Left ventricle myocardium inferior (tissue), 1 donor: ENCODE measurements around the gene PRRG2. TPM values are rescaled to one million over a fixed set of nuclear protein-coding genes. Genes with fewer than 3 reads are reported as not detected.
"Not testable (repeated sequence)": the region's sequence is repeated elsewhere in the genome, so short reads cannot be mapped to it uniquely, and the experiment has no call there.

ENCODE experiments used
- DNase-seq: peaks from one replicate; pipeline ENCODE4 v3.0.0-alpha.2; 2020
- H3K27ac ChIP-seq: fragments of 200-600 bp; replicated peaks from 2 replicates; pipeline ENCODE4 v1.8.0; 2021
- H3K27me3 ChIP-seq: fragments of 200-600 bp; 2 replicates; pipeline ENCODE4 v1.8.0; 2021; ENCODE audit warnings: low read depth
- H3K36me3 ChIP-seq: fragments of 200-600 bp; 2 replicates; pipeline ENCODE4 v1.8.0; 2021
- H3K4me1 ChIP-seq: fragments of 200-600 bp; 2 replicates; pipeline ENCODE4 v1.8.0; 2021
- H3K4me3 ChIP-seq: fragments of 200-600 bp; 2 replicates; pipeline ENCODE4 v1.8.0; 2021; ENCODE audit warnings: mild to moderate bottlenecking, moderate library complexity
- H3K9me3 ChIP-seq: fragments of 200-600 bp; replicated peaks from 2 replicates; pipeline ENCODE4 v1.8.0; 2021
- CTCF ChIP-seq: fragments of 200-600 bp; IDR thresholded peaks from 2 replicates; pipeline ENCODE4 v1.8.0; 2021; ENCODE audit warnings: antibody characterized with exemption, mild to moderate bottlenecking, borderline replicate concordance
- intact Hi-C: fragments of 100-400 bp; cut with micrococcal nuclease; formaldehyde crosslinking; loops from one replicate; pipeline ENCODE4 v1.11.0; 2022
- total RNA-seq: library from RNA; stranded (reverse); fragmentation: NEBNext Ultra II Directional; extraction: Animal tissue kit (Norgen Biotek cat#: 25700); gene quantifications from one replicate; pipeline ENCODE4 v1.2.1, GENCODE V29; 2021
- donor health status: DM: no; HTN: yes; CAD: no; lungs with severe emphysema.

PRRG2 gene
- total RNA-seq, 1 donor from 2014 or later, result 0.88 TPM

DNA sequence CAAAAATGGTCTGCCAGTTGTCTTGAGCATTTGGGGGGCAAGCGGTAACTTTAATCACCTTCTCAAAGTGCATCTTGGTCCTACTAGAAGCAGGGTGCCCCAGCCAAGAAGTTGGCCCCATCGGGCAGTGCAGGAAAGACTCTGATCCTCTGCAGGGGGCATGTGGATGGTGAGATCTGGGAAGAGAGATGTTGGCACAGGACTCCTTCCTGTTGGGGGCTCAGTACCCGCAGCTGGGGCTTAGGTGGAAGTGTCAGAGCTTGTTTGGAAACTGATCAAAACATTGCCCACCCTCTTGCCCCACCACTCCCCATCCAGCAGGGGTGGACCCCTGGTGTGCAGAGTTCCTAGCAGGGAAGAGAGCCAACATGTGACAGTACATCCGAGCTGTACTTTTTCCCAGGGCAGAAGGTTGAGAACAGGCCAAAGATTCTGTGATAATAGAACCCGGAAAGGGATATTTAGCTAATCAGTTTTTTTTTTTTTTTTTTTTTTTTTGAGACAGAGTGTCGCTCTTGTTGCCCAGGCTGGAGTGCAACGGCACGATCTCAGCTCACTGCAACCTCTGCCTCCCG lies 50.0 kb downstream of the PRRG2 start:
- intact Hi-C loops, result no loop called here
- no peaks in the 10 kb centered on the region for H3K9me3 ChIP-seq
- H3K27me3 ChIP-seq, result no peaks in the 10 kb centered on the region
- DNase-seq, result no peak
- H3K4me1 ChIP-seq, result peaks cover 46% of the 10 kb centered on the region
- no peak overlapping the region for H3K4me3 ChIP-seq
- peaks cover 30% of the 10 kb centered on the region for H3K36me3 ChIP-seq
- no peak for TF ChIP-seq CTCF
- peak overlapping the region; percentile 60 for H3K27ac ChIP-seq

DNA sequence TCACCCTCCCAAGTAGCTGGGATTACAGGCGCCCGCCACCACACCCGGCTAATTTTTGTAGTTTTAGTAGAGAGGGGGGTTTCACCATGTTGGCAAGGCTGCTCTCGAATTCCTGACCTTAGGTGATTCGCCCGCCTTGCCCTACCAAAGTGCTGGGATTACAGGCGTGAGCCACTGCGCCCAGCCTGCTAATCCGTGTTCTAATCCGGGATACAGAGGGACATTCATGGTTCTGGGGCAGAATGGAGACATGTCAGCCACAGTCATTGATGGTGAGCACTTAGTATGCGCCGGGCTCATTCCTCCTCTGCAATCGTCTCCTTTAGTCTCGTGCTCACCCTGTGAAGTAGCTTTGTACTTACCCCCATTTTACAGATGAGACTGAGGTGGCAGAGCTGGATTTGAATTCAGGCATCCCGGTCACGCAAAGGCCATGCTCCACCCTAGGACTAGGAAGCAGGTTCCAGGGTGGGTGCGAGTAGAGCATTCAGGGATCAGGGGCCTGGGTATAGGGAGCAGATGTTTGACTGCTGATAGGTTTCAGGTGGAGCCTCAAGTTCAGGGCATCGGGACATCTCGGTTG lies 50.6 kb downstream of the PRRG2 start:
- Histone ChIP-seq H3K4me3 (no peak overlapping the region), H3K4me1 (peaks cover 52% of the 10 kb centered on the region), H3K36me3 (peaks cover 30% of the 10 kb centered on the region), H3K27ac (peak overlapping the region; percentile 60), H3K27me3 (no peaks in the 10 kb centered on the region), H3K9me3 (no peaks in the 10 kb centered on the region)
- TF ChIP-seq CTCF, result no peak
- DNase-seq, result no peak
- intact Hi-C loops, result no loop called here

GRCh38 chr19:49632576-49632975 lies 51.5 kb downstream of the PRRG2 start:
- H3K27me3 ChIP-seq, result no peaks in the 10 kb centered on the region
- intact Hi-C loops, result no loop called here
- peaks cover 23% of the 10 kb centered on the region for H3K36me3 ChIP-seq
- peaks cover 61% of the 10 kb centered on the region for H3K4me1 ChIP-seq
- no peaks in the 10 kb centered on the region for H3K9me3 ChIP-seq
- no peak overlapping the region for H3K4me3 ChIP-seq
- DNase-seq, result no peak
- no peak overlapping the region for H3K27ac ChIP-seq
- TF ChIP-seq CTCF, result no peak

DNA sequence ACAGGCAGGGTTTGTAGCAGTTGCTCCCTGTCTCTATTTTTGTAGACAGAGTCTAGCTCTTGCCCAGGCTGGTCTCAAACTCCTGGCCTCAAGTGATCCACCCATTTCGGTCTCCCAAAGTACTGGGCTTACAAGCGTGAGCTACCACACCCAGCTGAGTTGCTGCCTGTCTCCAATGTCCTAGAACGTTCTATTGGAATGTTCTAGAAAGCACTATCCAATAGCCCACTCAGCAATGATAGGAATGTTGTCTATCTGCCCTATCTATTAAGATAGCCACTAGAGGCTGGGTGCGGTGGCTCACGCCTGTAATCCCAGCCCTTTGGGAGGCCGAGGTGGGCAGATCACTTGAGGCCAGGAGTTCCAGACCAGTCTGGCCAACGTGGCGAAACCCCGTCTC lies 52.2 kb downstream of the PRRG2 start:
- intact Hi-C loops, H3K4me3 ChIP-seq, H3K27me3 ChIP-seq, H3K9me3 ChIP-seq, H3K27ac ChIP-seq, DNase-seq: not testable (repeated sequence)
- Histone ChIP-seq H3K4me1 (peaks cover 68% of the 10 kb centered on the region), H3K36me3 (peaks cover 23% of the 10 kb centered on the region)

DNA sequence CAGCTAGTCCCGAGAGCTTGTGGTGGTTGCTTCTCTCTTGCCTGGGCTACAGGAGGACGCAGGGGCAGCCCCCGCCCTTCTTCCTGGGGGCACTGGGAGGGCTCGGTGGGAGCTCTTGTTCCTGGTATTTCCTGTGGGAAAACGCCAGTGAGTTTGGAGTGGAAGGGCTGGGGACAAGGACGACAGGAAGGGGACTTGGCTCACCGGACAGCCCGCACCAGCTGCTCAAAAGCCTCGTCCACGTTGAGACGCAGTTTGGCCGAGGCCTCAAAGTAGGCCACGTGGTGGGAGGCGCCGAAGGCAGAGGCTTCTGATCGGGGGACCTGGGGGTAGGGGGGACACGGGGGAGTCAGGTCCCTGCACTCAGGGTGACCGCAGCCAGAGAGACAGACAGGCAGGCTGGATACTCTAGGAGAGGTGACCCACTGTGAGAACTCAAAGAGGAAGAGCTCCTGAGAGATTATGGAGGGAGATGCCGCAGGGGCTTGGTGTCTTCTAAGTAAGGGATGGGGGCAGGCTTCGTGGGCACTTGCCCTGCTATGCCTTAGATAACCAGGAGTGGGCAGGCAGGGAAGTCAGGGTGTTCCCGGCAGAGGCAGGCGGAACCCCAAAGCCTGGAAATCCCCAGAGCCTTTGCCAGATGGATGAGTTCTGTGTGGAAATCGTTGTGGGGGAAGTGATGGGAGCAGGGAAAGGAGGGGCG lies 54.6 kb downstream of the PRRG2 start:
- intact Hi-C loops, result no loop called here
- Histone ChIP-seq H3K4me1 (peaks cover 73% of the 10 kb centered on the region), H3K36me3 (peaks cover 23% of the 10 kb centered on the region), H3K27ac (peak overlapping the region; percentile 65), H3K9me3 (no peaks in the 10 kb centered on the region), H3K4me3 (no peak overlapping the region), H3K27me3 (no peaks in the 10 kb centered on the region)
- no peak for DNase-seq
- no peak for TF ChIP-seq CTCF
